Measurements from ENCODE around the gene SGPP1.
"Not testable (repeated sequence)": the region's sequence is repeated elsewhere in the genome, so short reads cannot be mapped to it uniquely, and the experiment has no call there.

Gene SGPP1, protein sequence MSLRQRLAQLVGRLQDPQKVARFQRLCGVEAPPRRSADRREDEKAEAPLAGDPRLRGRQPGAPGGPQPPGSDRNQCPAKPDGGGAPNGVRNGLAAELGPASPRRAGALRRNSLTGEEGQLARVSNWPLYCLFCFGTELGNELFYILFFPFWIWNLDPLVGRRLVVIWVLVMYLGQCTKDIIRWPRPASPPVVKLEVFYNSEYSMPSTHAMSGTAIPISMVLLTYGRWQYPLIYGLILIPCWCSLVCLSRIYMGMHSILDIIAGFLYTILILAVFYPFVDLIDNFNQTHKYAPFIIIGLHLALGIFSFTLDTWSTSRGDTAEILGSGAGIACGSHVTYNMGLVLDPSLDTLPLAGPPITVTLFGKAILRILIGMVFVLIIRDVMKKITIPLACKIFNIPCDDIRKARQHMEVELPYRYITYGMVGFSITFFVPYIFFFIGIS

GRCh38 chr14:63727736-63728728, at the start of gene SGPP1:
SGPP1 (minus strand) TSS chr14:63728065; CDS start chr14:63727944, 121 bp downstream.
- DNase-seq = peak; percentile 35 to 63

DNA sequence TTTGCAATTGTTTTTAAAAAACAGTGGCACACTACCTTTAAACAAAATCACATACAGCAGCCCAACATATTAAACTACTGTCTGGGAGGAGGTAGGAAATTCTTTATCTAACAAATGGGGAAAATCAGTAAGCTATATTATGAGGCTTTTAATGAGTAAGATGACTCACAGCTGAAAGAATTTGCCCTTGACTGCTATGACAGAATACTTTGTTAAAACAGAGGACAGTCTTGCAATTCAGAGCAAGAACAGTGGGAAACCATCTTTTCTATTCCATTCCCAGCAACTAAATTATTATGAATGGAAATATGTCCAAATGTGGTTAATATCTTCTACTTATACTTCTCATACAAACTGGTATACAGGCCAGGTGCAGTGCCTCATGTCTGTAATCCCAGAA, 49.2 kb upstream of the SGPP1 start:
- DNase-seq = no peak

DNA sequence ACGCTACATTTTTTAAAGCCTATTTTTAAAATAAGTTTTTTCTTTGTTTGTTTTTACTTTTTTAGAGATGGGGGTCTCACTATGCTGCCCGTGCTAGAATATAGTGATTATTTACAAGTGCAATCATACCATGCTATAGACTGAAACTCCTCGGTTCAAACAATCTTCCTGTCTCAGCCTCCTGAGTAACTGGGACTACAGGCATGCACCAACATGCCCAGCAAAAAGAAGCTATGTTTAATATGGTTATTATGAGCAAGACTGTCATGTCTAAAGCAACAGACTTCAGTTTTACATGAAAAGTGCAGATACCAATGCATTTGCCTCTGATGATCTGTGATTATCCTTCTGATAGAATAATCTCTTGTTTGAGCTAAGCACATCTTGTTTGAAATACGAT, 45.6 kb upstream of the SGPP1 start:
- DNase-seq = no peak

- peak; percentile 29 to 62 for DNase-seq
Measured at GRCh38 chr14:63770187-63770807, 42.4 kb upstream of the SGPP1 start.

DNA sequence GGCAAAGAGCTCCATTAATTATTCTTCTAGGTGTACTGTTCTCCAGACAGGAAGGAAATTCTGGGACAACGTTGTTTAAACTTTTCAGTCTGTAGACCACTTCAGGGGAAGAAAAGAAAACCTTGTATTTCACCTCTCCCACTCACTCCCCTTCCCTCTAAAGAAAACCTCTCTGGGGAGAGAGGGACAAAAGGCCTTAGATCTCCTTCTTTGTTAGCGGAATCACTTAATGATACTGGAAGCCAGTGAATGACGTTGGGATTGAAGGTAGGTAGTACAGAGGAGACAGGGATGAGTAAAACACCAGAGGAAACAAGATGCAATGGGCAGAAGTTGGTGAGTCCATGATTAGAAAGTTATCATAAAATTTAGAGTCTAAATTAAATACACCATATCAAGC, 38.7 kb upstream of the SGPP1 start:
- no peak for DNase-seq

DNA sequence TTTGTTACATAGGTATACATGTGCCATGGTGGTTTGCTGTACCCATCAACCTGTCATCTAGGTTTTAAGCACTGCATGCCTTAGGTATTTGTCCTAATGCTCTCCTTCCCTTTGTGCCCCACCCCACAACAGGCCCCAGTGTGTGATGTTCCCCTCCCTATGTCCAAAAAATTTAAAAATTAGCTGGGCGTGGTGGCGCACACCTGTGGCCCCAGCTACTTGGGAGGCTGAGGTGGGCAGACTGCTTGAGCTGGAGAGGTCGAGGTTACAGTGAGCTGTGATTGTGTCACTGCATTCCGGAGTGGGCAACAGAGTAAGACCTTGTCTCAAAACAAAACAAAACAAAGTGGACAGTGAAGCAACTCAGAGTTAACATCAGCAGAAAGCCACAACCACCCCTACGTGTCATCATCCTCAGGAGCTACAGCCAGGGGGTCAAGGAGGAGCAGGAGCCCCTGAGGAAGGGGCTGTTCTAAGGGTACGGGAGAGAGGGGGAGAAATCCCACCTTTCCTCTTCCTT, 36.8 kb upstream of the SGPP1 start:
- no peak for DNase-seq

GRCh38 chr14:63764103-63764502, 36.2 kb upstream of the SGPP1 start:
- DNase-seq = no peak

GRCh38 chr14:63761351-63762117, 33.7 kb upstream of the SGPP1 start:
- no peak for DNase-seq

- DNase-seq = no peak
Measured at GRCh38 chr14:63760014-63760413, 32.1 kb upstream of the SGPP1 start.

GRCh38 chr14:63759456-63759855, 31.6 kb upstream of the SGPP1 start:
- no peak for DNase-seq

DNA sequence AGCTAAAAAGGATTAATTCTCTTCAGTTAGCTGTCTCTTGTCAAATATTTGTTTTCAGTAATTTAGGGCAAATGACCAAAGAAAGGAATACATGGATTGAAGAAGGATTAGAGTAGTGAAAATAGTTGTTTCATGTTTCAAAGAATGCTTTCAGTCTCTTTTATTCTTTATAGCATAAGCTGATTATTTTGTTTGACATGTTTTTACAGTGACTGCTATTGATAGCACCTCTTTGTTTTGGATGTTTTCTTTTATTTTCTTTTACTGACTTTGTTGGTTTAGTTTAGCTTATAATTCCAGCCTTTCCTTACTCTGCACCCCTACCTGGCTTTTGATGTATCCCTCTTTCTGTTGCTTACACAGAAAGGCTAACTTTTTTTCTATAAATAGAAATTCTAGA, 29.3 kb upstream of the SGPP1 start:
- DNase-seq = no peak

DNA sequence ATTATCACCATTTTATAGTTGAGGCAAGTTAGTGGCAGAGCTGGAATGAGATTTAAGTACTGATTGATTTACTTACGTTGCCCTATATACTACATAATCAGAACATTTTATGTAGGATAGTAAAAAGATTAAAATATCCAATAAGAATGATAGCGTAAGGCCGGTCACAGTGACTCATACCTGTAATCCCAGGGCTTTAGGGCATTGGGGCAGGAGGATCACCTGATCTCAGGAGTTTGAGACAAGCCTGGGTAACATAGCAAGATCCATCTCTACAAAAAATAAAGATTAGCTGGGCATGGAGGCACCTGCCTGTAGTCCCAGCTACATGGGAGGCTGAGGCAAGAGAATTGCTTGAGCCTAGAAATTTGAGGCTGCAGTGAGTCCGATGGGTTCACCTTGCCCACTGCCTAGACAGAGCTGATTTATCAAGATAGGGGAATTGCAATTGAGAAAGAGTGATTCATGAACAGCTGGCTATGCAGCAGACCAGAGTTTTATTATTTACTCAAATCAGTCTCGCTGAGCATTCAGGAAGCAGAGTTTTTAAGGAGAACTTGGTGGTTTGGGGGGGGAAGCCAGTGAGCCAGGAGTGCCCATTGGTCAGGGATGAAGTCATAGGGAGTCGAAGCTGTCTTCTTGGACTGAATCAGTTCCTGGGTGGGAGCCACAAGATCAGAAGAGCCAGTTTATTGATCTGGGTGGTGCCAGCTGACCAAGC, 24.7 kb upstream of the SGPP1 start:
- no peak for DNase-seq

GRCh38 chr14:63751076-63751475, 23.2 kb upstream of the SGPP1 start:
- not testable (repeated sequence) for DNase-seq

DNA sequence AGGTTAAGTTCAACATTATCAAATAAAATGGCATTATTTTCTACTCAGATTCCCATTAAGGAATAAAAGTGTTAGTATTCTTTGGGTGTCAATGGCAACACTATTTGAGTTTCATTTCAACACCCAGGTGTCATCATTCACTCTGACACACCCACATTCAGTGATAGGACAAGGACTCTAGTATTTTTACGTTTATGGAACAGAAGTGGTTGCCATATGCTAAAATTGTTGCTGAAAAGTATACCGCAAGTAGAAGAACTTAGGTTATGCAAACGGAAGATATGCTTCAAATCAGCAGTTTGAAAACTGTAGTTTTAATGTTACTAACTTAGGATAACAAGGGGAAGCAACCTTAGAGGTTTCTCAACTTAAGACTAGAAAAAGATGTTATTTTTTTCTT, 20.0 kb upstream of the SGPP1 start:
- no peak for DNase-seq

GRCh38 chr14:63745858-63746425, 18.1 kb upstream of the SGPP1 start:
- DNase-seq = no peak

- DNase-seq = no peak
Measured at GRCh38 chr14:63745272-63745671, 17.4 kb upstream of the SGPP1 start.

DNA sequence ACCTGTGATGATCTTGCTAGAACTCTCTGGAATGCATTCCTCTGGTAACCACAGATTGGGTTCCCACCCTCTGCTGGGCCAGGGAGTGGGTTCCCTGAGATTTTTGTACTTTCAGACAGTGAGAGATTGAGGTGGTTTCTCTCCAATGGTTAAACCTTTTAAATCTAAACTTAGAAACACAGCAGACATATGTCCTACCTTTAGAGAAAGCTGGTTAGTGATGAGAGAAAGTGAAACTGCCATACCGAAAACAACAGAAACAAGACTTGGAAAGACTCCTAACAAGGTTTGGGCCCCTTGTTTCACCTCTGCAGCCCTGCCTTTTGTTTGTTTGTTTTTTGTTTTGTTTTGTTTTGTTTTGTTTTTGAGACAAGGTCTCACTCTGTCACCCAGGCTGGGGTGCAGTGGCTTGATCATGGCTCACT, 9.7 kb upstream of the SGPP1 start:
- no peak for DNase-seq

DNA sequence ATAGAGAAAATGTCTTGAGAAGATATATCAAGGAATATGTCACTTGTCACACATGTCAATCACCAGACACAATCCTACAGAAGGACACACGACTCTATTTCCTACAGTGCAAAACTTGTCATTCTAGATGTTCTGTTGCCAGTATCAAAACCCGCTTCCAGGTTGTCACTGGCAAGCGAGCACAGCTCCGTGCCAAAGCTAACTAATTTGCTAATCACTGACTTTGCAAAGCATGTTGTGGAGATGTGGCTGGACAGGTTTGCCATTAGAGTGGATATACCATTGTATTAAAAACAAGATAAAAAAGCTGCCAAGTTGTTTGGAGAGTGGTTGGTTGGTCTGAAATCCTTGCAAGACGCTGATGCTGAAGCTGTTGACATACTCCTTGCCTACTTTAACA, 7.9 kb upstream of the SGPP1 start:
- no peak for DNase-seq

GRCh38 chr14:63730659-63731058, 2.8 kb upstream of the SGPP1 start:
- no peak for DNase-seq

DNA sequence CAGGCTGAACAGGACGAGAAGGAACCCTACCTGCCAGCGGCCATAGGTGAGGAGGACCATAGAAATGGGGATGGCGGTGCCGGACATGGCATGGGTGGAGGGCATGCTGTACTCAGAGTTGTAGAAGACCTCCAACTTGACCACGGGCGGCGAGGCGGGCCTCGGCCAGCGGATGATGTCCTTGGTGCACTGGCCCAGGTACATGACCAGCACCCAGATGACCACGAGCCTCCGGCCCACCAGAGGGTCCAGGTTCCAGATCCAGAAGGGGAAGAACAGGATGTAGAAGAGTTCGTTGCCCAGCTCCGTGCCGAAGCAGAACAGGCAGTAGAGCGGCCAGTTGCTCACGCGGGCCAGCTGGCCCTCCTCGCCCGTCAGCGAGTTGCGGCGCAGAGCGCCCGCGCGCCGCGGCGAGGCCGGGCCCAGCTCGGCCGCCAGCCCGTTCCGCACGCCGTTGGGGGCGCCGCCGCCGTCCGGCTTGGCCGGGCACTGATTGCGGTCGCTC, 582 bp downstream of the SGPP1 start:
- no peak for DNase-seq

DNA sequence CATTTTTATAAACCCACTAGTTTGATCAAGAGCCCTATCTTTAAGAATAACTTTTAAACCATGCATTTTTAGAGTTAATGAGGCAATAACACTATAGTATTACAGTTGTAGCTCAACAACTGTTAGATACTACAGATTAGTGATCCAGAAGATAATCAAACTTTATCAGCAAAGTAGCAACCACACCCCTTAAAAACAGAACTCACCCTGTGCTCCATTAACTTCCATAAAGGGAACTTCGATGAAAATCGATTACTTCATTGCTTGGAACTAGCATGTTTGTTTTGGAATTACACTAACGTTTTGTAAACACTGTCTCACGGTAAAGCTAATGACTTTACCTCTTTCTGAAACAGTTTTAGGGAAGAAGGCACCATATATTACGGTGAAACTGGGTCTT, 1.4 kb downstream of the SGPP1 start:
- no peak for DNase-seq
